Islet precursor cell (in vitro differentiated cells): Measurements from ENCODE around the gene OLFML3.
"Not testable (repeated sequence)": the region's sequence is repeated elsewhere in the genome, so short reads cannot be mapped to it uniquely, and the experiment has no call there.

ENCODE experiments used
- DNase-seq: peaks from one replicate; pipeline ENCODE4 v3.0.0-alpha.2; 2018

The OLFML3 gene, protein sequence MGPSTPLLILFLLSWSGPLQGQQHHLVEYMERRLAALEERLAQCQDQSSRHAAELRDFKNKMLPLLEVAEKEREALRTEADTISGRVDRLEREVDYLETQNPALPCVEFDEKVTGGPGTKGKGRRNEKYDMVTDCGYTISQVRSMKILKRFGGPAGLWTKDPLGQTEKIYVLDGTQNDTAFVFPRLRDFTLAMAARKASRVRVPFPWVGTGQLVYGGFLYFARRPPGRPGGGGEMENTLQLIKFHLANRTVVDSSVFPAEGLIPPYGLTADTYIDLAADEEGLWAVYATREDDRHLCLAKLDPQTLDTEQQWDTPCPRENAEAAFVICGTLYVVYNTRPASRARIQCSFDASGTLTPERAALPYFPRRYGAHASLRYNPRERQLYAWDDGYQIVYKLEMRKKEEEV

DNA sequence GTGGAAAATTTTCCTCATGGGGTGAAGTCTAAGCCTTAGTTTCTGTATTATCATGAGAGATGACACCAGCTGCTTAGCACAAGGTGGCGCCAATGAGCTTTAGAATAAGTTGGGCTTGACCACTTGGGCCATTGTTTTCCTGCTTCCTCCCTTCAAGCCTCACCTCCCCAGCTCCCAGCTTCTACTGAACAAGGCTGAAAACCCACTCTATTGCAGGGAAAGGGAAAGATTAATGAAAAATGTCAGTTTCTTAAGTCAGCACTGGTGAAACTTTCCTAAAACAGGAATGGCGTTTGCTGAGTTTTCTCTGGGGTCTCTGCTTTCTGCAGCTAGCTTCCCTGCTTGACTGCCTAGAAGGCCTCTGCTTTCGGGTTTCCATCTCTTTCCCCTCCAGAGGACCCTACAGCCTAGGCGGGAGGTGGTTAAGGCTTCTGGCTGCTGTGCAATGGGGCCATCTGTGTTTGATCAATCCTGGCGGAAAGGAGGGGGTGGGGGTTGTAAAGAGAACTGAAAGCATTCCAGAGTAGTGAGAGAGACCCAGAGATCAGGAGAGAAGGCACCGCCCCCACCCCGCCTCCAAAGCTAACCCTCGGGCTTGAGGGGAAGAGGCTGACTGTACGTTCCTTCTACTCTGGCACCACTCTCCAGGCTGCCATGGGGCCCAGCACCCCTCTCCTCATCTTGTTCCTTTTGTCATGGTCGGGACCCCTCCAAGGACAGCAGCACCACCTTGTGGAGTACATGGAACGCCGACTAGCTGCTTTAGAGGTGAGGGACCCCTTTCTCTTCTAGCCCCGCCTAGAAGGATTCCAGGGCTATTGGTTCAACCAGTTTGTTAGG lies at the start of gene OLFML3:
OLFML3 (plus strand) TSS at position 612 of the 840 bp plus-strand sequence; CDS start at position 655, 43 bp downstream.
- DNase-seq, result peak; percentile 99

DNA sequence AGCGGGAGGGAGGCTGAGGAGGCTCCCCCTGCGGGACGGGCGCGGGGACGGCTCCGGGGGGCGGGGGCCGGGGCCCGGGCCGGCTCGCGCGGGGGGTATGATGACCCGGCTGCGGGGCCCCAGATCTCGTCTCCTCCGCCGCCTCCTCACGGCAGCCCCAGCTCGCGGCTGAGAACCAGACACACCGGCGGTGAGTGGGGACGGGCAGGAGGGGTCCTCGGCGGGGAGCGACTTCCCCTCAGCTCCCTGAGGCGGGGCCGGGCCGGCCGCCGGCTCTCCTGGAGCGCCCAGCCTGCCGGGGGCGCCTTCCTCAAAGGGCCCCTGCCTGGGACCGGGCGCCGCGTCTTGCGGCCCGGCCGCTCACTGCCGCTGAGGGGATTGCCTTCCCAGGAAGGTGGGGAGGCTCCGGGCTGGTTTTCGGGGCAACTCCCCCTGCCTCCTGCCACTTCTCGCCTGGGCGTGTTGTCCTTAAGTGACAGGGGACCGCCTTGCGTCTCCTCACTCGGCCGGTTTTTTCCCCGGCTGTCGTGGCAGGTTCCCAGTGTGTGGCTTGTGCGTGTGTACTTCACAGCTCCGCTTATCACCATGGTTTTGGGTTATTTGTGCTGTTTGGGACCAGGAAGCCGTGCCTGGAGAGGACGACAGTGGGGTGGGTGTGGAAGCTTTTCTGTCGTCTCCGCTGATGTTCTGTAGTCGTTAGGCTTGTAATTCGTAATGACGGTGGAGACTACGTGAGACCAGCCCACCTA lies 49.4 kb upstream of the OLFML3 start:
- peak; percentile 71 for DNase-seq

DNA sequence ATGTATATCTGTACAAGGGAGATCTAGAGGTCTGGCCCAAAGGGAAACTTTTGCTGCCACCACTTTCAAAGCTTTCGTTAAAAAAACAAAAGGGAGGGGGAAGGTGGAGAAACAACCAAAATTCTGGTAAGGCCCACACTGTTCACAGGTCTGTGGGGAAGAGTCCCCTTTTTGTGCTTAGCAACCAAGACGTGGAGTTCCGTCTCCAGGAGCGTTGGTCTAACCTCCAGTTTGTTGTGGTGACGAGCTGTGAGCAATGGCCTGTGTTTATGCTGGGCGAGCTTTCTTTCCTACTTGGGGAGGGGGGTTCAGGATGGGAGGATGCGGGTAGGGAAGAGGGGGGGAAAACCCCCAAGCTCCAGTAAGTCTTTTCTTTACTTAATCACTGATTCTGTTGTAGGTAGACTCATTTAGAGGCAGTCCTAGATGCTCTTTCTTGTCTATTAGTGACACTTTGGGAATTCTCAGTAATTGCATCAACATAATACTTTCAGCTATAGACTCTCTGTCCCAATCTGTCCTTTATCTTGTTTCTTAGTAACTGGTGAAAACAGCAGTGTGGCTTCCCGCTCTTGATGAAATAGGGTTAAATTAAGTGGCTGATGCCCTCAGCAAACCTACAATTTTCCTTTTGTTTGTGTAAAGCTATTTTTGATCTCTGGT lies 48.6 kb upstream of the OLFML3 start:
- peak; percentile 69 for DNase-seq

DNA sequence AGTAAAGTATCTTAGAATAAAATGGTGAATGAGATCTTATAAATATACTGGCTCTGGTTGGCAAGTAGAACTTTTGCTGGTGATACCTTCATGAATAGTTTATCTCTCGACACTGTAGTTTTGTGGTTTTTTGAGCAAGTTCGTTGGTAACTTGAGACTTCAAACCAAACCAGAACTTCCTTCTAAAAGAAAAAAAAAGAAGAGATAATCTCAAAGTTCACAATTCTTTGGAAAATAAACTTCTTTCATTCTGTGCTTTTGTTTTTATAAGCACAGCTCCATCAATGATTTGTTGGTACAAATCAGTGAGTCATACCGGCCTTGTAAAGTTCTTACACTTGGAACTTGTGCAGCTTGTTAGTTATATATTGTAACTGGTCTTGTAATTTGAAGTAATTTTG lies 47.8 kb upstream of the OLFML3 start:
- DNase-seq, result no peak

DNA sequence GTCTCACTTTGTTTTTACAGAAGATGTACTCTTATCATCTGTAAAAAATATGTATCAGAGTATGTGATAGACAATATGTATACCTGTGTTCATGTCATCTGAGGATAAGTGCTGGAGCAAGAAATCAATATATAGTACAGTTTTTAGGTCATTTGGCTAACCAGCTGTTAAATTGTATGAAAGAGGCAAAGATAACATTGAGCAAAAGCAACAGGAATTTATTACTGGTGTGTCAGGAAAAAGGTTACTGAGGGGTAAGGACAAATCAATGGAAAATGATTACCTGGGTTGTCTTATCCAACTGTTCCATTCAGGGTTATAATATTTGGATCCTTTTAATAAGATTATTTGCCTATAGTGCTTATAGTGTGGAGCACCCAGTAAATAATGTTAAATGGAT lies 45.3 kb upstream of the OLFML3 start:
- DNase-seq, result no peak

DNA sequence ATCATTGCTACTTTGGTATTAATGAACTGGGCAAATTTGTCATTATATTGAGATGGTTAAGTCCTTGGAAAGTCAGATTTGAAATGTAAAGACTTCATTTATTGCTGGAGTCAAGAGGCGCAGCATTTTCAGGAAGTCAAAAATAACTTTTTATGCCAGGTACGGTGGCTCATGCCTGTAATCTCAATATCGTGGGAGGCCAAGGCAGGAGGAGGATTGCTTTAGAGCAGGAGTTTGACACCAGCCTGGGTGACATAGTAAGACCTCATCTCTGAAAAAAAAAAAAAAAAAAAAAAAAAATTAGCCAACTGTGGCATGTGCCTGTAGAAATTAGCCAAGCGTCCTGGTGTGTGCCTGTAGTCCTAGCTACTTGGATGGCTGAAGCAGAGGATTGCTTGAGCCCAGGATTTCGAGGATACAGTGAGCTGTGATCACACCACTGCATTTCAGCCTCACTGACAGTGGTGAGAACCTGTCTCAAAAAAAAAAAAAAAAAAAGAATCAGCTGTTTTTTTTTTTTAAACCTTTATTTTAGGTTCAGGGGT lies 44.7 kb upstream of the OLFML3 start:
- DNase-seq, result no peak

DNA sequence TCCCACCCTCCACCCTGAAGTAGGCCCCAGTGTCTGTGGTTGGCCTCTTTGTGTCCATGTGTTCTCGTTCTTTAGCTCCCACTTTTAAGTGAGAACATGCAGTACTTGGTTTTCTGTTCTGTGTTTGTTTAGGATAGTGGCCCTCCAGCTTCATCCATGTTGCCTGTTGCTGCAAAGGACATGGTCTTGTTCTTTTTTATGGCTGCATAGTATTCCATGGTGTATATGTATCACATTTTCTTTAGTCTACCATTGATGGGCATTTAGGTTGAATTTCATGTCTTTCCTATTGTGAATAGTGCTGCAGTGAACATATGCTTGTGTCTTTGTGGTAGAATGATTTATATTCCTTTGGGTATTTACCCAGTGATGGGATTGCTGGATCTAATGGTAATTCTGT lies 44.1 kb upstream of the OLFML3 start:
- no peak for DNase-seq

DNA sequence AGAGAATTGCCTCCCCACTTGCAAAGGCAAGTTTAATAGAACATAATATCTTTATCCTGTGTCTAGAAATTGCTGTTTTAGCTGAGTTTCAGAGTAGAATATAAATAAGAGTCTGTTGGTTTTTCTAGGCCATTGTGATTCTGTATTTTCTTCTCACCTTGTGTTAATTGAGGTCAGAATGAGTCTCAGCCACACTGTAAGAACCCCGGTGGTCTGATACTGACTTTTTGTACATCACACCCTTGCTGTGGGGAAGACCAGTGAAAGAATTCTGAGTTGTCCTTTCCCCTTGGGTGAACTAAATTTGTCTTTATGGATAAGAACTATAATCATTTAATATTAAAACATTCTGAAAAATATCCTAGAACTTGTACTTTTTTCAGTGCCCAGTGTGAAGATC lies 43.3 kb upstream of the OLFML3 start:
- DNase-seq, result no peak

DNA sequence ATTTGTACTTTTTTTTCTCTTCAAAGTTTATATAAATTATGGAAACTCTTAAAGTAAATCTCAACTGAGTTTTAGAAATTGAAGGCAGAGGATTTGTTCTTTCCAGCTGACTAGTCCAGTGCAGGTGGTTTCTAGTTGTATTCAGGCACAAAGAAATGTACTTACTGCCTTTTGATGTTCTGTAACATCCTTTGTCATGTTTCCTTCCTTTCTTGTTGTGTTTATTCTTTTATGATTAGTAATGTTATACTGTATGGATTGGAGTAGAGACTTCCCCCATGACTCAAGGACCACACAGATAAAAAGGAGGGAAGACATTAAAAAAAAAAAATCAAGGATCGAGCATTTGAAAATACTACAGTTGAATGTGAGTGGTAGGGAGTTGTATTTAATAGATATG lies 42.1 kb upstream of the OLFML3 start:
- DNase-seq, result no peak

DNA sequence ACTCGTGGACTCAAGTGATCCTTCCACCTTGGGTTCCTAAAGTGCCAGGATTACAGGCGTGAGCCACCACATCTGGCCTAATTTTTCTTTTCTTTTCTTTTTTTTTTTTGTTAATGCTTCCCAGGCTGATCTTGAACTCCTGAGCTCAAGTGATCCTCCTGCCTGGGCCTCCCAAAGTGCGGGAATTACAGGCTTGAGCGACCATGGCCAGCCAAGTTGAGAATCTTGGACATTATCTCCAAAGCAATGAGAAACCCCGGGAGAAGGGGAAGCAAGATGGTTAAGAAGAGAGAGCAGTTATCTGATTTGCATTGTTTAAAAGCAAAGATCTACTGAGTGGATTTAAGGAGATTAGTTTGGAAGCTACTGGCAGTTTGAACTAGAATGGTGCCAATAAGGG lies 41.1 kb upstream of the OLFML3 start:
- DNase-seq, result no peak

DNA sequence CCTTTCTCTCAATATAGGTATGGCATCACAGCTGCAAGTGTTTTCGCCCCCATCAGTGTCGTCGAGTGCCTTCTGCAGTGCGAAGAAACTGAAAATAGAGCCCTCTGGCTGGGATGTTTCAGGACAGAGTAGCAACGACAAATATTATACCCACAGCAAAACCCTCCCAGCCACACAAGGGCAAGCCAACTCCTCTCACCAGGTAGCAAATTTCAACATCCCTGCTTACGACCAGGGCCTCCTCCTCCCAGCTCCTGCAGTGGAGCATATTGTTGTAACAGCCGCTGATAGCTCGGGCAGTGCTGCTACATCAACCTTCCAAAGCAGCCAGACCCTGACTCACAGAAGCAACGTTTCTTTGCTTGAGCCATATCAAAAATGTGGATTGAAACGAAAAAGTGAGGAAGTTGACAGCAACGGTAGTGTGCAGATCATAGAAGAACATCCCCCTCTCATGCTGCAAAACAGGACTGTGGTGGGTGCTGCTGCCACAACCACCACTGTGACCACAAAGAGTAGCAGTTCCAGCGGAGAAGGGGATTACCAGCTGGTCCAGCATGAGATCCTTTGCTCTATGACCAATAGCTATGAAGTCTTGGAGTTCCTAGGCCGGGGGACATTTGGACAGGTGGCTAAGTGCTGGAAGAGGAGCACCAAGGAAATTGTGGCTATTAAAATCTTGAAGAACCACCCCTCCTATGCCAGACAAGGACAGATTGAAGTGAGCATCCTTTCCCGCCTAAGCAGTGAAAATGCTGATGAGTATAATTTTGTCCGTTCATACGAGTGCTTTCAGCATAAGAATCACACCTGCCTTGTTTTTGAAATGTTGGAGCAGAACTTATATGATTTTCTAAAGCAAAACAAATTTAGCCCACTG lies 38.7 kb upstream of the OLFML3 start:
- no peak for DNase-seq

DNA sequence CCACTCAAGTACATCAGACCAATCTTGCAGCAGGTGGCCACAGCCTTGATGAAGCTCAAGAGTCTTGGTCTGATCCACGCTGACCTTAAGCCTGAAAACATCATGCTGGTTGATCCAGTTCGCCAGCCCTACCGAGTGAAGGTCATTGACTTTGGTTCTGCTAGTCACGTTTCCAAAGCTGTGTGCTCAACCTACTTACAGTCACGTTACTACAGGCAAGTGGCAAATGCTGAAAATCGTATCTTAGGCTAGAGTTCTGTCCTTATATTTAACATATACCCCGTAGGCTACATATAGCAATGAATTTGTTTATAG lies 38.1 kb upstream of the OLFML3 start:
- no peak for DNase-seq

DNA sequence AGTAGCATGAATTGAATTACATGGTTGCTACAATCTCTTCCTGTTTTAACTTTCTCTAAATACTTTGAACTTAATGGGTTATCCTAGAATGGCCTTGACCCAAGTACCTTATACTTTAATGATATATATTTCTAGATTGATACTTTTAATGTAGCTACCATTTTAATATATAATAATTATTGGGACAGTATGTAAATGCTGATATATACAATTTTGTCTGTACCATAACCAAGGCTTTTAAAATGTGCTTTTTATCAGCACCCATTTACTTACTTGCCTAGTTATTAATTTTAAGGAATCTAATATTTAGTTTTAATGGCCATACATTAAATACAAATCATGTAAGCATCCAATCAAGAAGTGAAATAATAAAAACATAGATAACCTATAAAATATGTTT lies 36.7 kb upstream of the OLFML3 start:
- no peak for DNase-seq

DNA sequence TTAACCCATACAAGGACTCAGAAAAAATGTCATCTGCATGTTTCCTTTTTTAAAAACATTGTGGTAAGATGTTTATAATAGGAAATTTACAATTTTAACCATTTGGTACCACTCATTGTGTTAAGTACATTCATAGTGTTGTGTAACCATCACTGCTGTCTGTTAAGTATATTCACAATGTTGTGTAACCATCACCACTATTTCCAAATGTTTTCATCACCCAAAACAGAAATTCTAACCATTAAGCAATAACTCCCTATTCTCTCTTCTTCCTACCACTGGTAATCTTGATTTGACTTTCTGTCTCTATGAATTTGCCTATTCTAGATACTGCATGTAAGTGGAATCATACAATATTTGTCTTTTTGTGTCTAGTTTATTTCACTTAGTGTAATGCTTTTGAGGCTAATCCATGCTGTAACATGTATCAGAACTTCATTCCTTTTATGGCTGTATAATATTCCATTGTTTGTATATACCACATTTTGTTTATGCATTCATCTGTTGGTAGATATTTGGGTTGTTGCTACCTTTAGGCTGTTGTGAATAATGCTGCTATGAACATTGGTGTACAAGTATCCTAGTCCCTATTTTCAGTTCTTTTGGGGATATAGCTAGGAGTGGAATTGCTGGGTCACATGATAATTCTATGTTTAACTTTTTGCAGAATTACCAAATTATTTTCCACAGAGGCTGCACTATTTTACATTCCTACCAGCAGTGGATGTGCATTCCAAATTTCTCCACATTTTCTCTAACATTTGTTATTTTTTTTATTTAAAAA lies 36.1 kb upstream of the OLFML3 start:
- DNase-seq, result no peak

DNA sequence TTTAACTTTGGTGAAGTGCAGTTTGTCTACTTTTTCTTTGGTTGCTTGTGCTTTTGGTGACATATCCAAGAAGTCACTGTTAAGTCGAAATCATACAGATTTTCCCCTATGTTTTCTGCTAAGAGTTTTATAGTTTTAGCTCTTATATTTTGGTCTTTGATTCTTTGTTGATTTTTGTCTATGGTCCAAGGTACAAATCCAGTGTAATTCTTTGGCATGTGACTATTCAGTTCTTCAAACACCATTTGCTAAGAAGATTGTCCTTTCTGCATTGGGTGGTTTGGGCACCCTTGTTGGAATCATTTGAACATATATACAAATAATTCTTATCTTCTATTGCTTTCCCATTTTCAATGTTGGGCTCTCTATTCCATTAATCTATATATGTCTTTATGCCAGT lies 33.9 kb upstream of the OLFML3 start:
- DNase-seq, result no peak

DNA sequence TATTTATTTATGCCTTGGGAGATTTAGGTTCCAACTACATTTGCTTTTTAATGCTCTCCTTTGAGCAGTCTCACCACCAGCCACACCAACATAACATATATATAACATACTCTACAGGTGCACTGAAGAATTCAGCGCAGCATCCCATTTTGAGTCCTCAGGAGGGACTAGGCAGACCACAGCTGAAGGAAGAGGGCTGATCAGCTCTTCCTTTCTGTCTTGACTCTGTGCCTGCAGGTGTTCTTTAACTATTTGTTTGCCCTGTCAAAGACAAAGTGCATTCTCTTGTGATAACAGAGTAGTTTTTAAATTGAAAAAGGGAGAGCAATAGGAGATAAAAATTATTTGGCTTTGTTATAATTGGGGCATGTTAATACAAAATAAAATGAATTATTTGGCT lies 33.2 kb upstream of the OLFML3 start:
- DNase-seq, result no peak

DNA sequence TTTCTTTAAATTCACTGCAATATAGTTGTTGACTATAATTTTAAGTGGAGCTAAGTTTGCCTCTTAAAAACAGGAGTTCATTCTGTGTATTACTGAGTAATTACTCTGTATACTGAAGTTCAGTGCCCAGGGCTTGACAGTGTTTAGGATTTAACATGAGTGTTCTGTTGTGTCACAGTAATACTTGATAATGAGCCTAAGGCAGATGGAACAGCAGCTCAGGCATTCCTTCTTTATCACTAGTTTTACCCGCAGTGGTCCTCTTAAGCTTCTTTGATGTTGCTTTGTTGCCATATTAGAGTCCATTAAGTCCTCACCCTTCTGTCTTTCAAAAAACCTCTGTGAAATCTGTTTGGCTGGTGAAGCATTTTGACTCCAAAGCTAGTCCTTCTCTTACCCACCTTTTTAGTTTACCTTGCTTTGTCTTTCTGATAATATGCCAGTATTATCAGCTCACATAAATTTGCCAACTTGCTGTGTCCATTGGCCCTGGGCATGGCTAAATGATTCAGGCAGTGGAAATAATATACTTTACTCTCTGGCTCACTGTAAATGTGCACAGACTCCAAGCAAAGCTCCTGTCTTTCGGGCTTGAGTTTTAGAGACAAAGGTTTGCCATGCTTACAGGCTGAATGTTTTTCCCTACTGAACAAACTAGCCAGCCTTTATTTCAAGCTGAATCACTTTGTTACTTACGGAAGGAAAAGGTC lies 32.4 kb upstream of the OLFML3 start:
- DNase-seq, result peak; percentile 61

DNA sequence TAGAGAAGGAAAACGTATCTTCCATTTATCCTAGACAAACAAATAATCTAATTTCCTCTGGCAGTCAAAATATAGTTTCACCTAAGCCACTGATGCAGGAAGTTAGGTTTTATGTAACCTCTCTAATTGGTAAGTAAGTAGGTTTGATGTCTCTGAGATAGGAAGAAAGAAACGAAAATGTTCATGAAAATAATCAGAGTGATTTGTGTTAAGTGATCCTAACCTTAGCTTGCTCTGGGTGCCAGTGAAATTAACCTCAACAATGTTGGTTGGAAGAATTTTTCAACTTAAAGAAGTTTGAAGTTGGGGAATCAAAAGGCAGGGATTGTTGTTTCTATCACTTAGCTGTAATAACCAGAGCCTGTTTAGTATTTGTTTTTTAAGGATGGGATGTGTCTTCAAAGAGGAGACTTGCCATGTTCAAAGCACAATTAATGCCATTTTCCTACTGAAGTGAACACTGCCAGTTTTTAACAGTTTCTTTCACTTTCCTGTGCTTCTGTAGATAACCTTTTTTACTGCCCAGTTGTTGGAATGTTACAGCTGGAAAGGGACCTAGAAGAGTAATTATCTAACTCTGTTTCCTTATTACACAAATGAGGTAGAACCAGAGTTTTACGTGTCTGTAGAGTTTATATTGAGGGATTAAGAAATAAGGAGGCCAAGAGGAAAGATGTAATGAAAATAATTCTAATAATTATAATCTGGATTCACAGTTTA lies 31.7 kb upstream of the OLFML3 start:
- DNase-seq, result no peak

DNA sequence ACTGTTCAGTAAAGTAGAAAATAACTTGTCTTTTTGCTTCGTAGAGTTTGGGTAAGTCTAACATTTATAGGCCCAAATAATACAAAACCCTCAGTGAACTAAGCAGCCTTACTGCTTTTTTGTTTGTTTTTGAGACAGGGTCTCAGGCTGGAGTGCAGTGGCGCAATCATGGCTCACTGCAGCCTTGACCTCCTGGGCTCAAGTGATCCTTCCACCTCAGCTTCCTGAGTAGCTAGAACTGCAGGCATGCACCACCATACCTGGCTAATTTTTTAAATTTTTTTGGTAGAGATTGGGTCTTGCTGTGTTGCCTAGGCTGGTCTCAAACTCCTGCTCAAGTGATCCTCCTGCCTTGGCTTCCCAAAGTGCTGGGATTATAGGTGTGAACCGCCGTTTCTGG lies 31.1 kb upstream of the OLFML3 start:
- DNase-seq, result not testable (repeated sequence)

DNA sequence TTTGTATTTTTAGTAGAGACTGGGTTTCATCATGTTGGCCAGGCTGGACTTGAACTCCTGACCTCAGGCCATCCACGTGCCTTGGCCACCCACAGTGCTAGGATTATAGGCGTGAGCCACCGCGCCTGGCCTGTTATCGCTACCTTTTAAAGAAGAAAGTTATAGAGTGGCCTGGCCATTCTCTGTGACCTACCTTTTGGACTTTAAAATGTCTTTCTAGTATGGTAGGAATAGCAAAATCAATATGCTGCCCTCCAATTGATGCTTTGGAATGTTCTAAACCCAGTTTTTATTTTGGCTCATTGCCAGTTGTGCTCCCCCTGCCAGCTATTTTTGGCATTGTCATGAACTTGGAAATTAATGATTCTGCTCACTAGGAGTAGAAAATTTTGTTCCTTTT lies 30.3 kb upstream of the OLFML3 start:
- no peak for DNase-seq
